RKO (cell line): ENCODE measurements around the gene SLC47A1.
"Not testable (repeated sequence)": the region's sequence is repeated elsewhere in the genome, so short reads cannot be mapped to it uniquely, and the experiment has no call there.

ENCODE experiments used
- DNase-seq: peaks from one replicate; pipeline ENCODE4 v3.0.0-alpha.2; 2016; ENCODE audit warnings: low spot score

Gene SLC47A1

DNA sequence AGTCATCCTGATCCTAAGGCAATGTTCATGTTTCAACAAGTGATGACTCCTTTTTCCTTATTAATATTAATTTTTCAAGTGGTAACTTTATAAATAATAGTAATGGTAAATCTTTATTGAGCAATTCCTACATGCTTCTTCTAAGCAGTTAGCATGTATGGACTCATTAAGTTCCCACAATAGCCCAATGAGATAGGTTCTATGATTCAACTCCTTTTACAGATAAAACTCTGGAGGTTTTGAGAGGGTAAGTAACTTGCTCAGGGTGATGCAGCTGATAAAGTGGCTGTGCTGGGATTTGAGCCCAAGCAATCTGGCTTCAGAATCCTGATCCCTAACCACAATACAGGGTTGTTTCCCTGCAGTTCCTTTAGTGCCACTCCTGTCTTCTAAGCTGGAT is 25.3 kb downstream of the SLC47A1 start:
- DNase-seq = no peak

DNA sequence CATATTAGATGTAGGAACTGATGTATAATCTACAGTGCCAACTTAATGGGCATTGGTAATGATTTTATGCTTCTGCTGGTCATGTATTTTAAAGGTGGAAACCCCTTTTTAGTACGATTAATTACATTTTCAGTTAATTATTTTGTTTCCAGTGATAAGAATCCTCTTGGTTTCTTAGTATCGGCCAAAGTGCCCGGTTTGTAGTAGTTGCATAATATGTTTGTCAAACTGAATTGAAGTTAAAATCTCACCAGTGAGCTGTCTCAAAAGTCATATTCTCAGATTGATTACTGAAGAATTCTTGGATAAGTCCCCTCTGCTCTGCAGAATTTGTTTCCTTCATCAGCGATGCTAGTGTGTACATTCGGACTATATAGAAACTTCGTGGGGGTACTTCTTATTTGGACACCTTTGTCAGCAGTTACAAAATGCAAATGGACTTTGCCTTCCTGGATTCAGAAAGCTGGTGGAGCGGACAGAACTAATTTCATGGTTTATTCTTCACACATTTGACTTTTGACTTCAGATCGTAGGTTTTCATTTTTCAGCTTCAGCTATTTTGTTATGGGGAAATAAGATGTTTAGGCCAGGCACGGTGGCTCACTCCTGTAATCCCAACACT is 28.2 kb downstream of the SLC47A1 start:
- DNase-seq = no peak

DNA sequence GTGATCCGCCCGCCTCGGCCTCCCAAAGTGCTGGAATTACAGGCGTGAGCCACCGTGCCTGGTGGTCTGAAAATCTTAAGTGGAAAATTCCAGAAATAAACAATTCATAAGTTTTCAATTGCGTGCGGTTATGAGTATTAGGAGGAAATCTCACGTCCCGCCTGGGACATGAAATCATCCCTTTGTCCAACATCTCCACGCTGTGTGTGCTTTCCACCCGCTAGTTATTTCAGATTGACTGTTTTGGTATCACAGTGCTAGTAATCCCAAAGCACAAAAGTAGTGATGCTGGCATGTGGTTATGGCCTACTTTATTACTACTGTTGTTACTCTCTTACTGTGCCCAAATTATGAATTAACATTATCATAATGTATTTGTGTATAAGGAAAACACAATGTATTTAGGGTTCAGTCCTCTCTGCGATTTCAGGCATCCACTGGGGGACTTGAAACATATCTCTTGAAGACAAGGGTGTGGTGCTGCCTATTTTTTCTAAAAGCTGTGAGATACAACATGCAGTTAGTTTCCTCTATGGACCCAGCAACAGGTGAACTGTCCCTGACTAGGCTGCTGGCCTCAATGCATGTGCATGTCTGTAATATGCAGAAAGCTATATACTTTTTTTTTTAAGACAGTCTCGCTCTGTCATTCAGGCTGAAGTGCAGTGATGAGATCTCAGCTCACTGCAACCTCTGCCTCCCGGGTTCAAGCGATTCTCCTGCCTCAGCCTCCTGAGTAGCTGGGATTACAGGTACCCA is 32.3 kb downstream of the SLC47A1 start:
- no peak for DNase-seq

DNA sequence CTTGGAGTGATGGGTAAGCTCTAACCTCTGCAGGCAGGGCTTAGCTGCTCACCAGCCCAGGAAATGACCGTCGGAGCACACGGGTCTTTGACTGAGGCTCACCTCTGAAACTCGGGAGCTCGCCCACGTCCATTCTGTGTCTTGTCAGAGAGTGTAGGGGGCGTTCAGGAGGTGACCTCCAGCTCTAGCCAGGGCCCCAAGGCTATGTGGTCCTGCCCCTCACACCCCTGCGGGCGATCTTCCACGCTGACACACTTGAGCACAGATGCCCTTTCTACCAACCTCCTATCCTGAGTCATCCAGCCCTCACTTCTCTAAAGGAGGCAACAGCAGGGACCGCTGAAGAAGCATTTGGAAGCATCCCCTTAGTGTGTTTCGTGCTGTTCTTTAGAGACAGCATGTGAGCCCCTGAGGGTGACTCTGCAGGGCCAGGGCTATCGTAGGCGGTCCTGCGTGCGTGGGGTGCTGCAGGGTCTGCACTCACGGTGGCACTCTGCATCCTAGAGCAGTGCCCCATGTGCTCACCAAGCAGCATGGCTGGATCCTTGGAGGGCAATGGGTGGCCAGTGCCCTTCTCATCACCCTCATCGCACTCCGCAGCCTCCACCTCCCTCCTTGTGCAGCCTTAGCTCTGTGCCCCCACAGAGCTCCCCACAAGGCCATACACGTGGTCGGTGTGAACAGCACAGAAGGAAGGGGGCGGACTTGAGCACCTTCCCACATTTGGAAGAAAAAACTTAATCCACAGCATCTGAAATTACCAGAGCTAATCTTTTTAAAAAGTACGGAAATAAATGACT is 33.8 kb downstream of the SLC47A1 start:
- DNase-seq = no peak

DNA sequence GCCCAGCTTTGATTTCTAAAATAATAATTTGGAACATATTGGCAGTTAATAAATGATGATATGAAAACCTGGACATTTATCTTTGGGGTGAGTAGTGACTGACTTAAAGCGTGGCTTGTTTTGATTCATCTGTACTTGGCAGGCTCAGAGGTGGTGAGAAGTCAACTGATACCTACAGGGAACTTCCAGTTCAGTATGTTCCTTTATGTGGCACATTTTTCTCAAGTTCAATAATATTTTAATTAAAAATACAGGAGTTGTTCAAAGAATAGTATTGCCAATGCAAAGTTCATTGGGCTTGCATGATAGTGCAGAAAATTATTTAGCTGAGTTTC is 34.3 kb downstream of the SLC47A1 start:
- no peak for DNase-seq

DNA sequence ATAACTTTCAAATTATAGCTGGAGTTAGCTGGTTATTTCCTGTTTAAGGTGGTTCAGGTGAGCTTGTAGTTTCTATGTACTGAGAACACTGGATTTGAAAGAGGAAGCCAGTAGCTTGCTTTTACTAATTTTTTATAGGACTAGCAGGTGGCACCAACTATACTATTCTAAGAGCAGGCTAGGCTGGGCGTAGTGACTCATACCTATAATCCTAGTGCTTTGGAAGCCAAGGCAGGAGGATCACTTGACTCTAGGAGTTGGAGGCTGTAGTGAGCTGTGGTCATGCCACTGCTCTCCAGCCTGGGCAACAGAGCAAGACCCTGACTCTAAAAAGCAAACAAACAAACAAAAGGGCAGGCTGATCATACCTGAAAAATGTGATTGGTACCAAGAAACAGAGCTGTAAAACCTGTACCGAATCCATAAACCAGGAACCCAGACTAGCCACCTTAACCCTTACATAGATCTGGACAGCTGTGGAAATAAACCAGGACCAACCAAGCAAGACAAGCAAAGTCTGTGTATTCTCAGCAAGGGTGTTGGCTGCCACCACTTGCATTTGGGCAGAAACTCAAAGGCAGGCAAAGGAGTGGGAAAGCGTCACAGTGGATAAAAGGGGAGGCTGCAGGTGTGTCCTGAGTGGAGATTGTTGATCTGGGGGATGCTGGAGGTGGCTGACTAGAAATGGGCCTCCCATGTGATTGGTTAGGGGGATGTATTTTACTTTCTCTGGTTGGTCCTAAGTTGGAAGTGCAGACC is 36.3 kb downstream of the SLC47A1 start:
- peak; percentile 14 for DNase-seq

DNA sequence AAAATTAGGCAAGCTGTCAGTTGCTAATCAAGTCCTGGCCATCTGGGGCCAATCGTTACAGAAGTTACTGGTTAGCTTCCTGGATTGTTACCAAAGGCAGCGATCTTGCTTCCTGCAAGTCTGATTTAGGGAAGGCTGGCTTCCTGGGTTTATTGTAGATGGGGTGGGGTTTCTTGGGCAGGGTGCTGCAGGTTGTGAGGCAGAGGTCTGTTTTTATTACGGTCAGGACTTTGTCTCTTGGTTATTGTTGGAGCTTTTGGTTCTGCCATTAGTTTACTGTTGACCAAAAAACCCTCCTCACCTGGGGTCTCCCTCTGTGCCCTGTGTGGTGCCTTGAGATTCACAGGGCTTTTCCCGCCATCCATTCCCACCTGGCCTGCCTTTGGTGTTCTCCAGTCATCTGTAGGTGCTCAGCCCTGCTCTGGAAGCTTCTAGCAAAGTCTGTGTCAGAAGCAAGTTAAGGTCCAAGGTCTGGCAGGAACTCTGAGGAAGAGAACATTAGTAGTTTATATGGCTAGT is 36.9 kb downstream of the SLC47A1 start:
- no peak for DNase-seq

DNA sequence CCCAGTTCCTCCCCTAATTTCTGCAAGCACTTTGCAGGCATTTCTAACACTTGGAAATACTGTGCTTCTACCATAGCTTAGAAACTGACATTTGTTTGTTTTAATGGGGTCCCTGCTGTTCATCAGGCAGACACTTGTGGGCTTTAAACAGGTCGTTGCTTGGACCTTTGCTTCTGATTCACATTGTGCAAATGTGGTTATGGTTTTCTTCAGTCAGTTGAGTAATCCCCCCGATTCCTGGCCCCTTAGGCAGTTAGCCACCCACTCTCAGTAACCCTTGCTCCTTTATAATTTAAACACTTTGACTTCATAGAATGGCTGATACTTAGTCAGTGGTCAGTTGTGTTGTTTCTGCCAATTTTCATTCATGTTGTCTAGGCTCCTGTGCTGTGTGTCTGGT is 39.4 kb downstream of the SLC47A1 start:
- no peak for DNase-seq

DNA sequence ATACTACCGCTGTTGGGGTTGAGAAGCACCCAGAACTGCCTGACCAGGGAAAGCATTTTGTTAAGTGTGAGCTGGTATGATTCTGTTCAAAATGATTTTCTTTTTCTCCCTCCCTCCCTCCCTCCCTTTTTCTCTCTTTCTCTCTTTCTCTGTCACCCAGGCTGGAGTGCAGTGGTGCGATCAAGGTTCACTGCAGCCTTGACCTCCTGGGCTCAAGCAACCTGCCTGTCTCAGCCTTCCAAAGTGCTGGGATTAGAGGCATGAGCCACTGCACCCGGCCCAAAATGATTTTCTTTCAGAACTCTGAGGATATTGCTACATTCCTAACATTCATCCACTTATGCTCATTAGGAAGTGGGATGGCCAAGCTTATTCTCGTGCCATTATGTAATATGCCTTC is 41.3 kb downstream of the SLC47A1 start:
- DNase-seq = no peak

DNA sequence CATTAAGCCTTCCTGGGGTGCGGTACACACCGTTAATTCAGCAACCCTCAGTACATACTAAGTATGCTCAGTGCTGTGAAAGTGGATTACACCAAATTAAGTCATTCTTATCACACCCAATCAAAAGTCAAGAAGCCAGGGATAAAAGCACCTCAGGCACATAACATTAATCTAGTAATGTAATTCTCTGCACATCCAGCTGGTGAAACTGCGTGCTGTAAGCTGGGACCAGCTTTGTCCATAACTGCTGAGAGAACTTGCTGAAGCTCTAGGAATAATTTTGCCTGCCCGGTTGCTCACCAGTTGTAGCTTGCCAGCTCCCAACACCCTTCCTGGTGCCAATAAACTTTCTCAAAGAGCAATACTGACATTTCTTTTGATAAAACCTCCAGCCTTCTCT is 44.9 kb downstream of the SLC47A1 start:
- no peak for DNase-seq

DNA sequence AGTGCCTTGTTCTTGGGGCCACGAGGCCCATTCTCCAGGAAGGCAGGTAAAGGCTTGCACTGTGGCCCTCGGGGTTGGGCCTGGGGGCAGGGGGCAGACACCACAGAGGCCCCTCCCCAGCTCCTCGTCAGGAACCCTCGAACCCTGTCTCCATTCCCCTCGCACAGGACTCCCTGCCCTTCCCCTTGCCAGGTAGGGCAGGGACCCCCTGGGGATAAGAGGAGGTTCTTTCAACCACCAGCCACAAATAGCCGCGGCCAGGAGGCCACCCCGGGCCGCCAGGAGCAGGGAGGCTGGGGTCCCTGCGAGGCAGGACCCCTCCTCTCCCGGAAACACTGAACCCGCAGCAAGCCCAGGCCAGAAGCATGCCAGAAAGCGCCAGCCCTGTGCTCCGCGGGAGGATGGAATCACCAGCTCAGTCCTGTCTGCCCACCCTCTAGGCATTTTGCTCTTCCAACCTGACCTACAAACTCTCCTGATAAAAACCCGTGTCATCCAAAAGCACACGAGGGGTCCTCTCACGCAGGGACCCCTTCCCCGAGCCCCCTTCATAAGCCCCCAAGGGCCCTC is 45.6 kb downstream of the SLC47A1 start:
- DNase-seq = no peak

DNA sequence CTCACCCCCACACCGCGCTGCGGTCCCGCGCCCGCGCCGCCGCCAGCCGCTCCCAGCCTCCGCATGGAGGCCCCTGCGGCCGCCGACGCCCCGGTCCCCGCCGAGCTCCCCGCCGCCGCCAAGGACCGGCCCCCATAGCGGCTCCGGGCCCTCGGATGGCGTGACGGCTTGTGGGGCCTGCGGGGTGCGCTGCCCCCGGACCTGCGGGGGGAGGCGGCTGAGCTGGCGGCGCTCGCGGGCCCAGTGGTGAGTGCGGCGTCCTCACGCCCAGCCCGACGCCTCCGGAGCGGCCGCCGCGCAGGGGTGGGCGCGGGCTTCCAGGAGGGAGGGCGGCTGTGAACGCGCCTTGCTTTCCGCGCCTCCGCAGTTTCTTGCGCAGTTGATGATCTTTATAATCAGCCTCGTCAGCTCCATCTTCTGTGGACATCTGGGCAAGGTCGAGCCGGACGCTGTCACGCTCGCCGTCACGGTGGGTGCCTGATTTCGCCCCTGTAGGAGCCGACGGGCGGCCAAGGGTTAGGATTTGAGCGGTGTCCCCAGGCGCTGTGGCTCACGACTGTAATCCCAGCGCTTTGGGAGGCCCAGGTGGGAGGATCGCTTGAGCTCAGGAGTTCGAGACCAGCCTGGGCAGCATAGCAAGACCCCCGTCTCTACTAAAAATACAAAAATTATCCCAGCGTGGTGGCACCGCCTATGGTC is 46.4 kb downstream of the SLC47A1 start:
- DNase-seq = no peak

DNA sequence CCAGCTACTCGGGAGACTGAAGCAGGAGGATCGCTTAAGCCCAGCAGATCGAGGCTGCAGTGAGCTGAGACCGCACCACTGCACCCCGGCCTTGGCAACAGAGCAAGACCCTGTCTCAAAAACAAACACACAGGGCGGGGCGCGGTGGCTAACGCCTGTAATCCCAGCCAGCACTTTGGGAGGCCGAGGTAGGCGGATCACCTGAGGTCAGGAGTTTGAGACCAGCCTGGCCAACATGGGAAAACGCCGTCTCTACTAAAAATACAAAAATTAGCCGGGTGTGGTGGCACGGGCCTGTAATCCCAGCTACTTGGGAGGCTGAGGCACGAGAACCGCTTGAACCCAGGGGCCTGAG is 46.9 kb downstream of the SLC47A1 start:
- not testable (repeated sequence) for DNase-seq

DNA sequence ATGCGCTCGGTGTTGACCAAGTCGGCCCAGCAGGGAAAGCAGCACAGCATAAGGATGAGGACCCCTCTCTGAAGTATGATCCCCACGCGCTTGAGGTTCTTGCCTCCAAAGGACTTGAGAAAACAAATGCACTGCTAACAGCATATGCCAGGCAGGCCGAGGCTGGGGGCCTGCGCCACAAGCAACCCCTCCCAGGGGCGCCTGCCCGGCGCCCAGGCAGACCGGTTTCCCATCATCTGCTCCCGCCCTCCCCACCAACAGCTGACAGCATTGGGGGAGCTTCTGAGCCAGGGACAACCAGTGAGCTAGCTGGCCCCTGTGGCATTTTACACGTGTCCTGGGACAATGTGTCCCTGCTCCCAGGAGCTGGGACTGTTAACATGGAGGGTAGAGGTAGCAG is 48.5 kb downstream of the SLC47A1 start:
- not testable (repeated sequence) for DNase-seq

DNA sequence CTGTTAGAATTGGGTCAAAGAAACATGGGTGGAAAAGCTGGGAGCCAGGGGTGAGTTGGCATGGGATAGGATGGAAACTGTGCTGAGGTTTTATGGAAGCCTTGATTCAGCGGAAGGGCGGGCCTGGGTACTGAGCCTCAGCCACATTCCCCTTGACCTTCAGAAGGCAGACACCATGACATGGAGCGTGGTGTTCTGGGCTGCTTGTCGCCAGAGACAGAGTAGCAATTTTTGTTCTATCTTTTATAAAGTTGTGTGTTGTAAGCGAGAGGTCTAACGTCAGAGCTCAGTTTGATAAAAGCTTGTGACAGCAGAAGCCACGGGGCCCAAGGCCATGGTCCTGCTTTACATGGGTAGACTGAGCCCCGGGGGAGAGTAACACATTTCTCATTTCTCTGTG is 50.2 kb downstream of the SLC47A1 start:
- DNase-seq = no peak

DNA sequence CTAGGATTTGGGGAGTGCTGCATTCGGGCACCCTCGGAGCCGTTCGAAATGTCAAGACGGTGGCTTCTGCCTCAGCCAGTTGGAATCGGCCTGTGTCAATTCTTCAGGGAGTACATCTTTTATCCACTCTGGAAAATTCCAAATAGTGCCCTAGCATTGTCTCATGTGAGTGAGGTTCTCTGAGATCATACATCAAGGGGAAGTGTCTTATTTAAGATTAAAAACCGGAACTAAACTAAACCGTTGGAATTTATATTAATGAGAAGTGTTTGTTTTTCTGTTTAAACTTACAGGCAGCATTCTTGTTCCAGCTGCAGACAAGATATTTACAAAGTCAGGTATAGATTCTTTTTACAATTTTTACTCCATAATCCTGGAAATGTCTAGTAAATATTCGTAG is 56.8 kb downstream of the SLC47A1 start:
- no peak for DNase-seq

DNA sequence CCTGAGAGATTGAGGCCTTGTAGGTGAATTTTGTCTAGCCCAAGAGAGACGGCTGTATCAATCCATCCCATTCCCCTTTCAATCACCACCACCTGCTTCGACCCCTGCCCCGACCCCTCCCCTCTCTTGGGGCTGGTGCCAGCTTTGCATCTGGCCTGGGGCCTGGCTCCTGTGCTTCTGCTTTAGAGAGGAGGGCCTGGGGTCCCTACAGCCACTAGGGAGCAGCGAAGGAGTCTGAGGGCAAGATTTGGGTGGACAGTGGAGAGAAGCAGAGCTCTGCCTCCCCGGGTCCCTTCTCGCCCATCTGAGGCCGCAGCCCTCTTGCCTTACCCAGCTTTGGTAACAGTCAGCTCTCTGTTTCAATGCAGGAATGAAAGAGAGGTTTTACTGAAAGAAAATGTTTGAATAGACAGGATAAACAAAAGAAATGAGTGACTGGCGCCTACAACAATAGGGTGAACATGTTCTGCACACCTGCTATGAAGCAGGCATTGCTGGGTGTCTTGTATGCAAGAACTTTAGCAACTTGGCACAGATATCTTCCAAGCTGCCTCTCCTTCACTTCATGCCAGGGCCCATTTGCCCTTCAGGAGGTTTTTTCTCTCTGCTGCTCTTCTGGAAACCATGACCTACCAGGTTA is 57.4 kb downstream of the SLC47A1 start:
- DNase-seq = no peak

DNA sequence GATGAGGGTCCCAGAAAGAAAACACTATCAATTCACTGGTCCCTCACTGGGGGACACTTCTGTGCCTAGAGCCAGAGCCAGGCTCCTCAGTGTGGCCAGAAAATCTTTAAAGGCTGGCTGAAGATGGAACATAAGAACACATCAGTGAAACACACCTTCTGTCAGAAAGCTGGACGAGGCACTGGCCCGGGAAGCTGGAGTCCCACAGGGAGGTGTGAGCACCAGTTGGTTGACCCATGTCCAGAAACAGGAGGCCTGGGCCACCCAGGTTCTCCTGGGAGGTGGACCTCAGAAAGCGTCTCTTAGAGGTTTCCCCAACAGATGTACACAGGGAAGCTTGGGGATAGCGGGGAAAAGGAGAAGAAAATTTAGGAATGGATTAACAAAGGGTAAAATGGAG is 58.7 kb downstream of the SLC47A1 start:
- no peak for DNase-seq

DNA sequence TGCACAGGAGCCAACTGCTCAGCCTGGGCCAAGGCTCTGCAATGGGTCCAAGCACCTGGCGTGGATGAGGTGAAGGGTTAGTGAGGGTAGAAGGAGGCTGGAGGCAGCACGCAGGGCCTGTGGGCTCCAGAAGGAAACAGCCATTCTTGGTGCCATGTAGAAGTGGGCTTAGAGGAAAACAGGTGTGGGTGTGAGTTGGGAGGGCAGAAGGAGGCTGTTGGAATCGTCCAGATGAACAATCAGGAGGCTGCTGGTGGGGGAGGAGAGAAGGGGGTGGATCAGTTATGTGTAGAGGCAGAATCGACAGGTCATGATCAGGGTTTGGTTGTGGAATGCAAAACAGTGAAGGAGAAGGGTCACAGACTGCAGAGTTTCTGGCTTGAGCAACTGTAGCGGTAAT is 63.2 kb downstream of the SLC47A1 start:
- DNase-seq = no peak

DNA sequence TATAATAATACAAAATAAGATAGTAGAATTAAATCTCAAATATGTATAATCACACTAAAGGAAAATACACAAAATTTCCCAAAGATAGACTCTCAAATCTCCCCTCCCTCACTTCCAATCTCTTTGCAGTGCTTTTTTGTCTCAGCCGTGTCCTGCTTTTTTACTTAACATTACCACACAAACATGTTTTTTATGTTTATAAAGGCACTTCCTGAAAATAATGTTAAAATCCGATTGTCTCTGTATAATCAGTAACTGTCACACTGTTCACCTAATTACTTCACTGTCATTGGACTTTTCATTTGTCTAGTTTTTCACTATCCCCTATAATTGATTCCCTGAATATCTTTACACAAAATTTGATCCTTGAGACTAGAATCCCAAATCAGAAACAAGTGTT is 76.7 kb downstream of the SLC47A1 start:
- DNase-seq = no peak

DNA sequence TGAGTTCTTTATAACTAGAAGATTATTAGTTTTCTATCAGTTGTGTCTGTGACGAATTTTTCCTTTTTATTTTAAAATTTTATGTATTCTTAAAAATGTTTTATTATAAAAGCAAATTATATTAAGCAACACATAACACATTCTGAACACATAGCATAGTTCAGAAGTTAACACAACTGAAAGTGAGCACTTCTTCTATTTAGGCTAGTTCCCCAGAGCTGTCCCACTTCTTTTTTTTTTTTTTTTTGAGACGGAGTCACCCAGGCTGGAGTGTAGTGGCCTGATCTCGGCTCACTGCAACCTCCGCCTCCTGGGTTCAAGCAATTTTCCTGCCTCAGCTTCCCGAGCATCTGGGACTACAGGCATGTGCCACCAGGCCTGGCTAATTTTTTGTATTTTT is 77.2 kb downstream of the SLC47A1 start:
- no peak for DNase-seq
